Endothelial cell of umbilical vein (primary cell): ENCODE data around the gene CFLAR. TPM values are rescaled to one million over a fixed set of nuclear protein-coding genes. Genes with fewer than 3 reads are reported as not detected.

Source experiments
- BruUV-seq: library from RNA; stranded (reverse); fragments of 400-500 nt; replicated peaks from 2 replicates; lab custom pipeline; 2021; lab: Mats Ljungman, UMichigan
- CTCF ChIA-PET: fragments of 300-600, 350-600 bp; sonication (Branson Sonifier 250); formaldehyde crosslinking; loops from one replicate; lab custom pipeline; 2021; ENCODE audit warnings: antibody characterized with exemption, inconsistent platforms; lab: Charles Lee
- POLR2A ChIA-PET: fragments of 300-600, 350-600 bp; sonication (Branson Sonifier 250); formaldehyde crosslinking; loops from one replicate; lab custom pipeline; 2021; ENCODE audit warnings: antibody characterized with exemption, inconsistent platforms; lab: Charles Lee
- DNase-seq: peaks from one replicate; pipeline ENCODE4 v3.0.0-alpha.2; 2011; ENCODE audit warnings: low read depth, low spot score
- FAIRE-seq: peaks from 2 replicates; lab custom pipeline; 2011; peaks lifted over from hg19 to GRCh38; lab: Jason Lieb, UNC
- H2AFZ ChIP-seq: 2 replicates; pipeline ENCODE4 v1.6.0; 2012; ENCODE audit warnings: low read depth, low read length, control low read depth, inconsistent platforms
- H3K27ac ChIP-seq: 2 replicates; pipeline ENCODE4 v1.5.1; 2011; ENCODE audit warnings: low read depth, mild to moderate bottlenecking, control low read depth, low read length, moderate library complexity; ENCODE audit not compliant: insufficient read depth
- H3K27me3 ChIP-seq, 2 experiments: 2 replicates each; pipeline versions ENCODE4 v1.6.0 to v1.6.1; 2011; ENCODE audit warnings: low read length in 2 of 2, mixed read lengths in 1 of 2; ENCODE audit not compliant: control insufficient read depth in 2 of 2, insufficient read depth in 2 of 2
- H3K36me3 ChIP-seq, 2 experiments: 2 replicates in 1 of 2; 3 replicates in 1 of 2; pipeline ENCODE4 v1.5.1; 2011; ENCODE audit warnings: low read length in 2 of 2, mild to moderate bottlenecking in 1 of 2, moderate library complexity in 1 of 2; ENCODE audit not compliant: control insufficient read depth in 2 of 2, insufficient read depth in 2 of 2; ENCODE audit errors: extremely low read depth in 1 of 2
- H3K4me1 ChIP-seq: 3 replicates; pipeline ENCODE4 v1.5.1; 2011; ENCODE audit warnings: mild to moderate bottlenecking, low read length; ENCODE audit not compliant: control insufficient read depth, insufficient read depth; ENCODE audit errors: extremely low read depth
- H3K4me2 ChIP-seq: 2 replicates; pipeline ENCODE4 v1.6.1; 2011; ENCODE audit warnings: low read length, control low read depth, mixed read lengths; ENCODE audit not compliant: insufficient read depth
- H3K4me3 ChIP-seq, 3 experiments: fragments of 200-600 bp in 1 of 3; sonication (generic), shearing (Covaris generic) in 1 of 3; replicated peaks in 1 of 3; 2 replicates each; pipeline ENCODE4 v1.5.1; 2011 to 2016; ENCODE audit warnings: control low read depth in 3 of 3, low read length in 3 of 3, mild to moderate bottlenecking in 2 of 3, inconsistent platforms in 1 of 3, low read depth in 1 of 3, moderate library complexity in 1 of 3; ENCODE audit not compliant: insufficient read depth in 1 of 3
- H3K79me2 ChIP-seq: 2 replicates; pipeline ENCODE4 v1.6.0; 2012; ENCODE audit warnings: low read length, inconsistent platforms; ENCODE audit not compliant: control insufficient read depth, insufficient read depth
- H3K9ac ChIP-seq: replicated peaks from 2 replicates; pipeline ENCODE3; 2011; ENCODE audit warnings: low read length, control low read depth; ENCODE audit not compliant: insufficient read depth; ENCODE audit errors: extremely low read depth
- H3K9me1 ChIP-seq: replicated peaks from 3 replicates; pipeline ENCODE4 v1.6.0; 2011; ENCODE audit warnings: mild to moderate bottlenecking, low read length; ENCODE audit not compliant: control insufficient read depth, insufficient read depth; ENCODE audit errors: extremely low read depth
- H3K9me3 ChIP-seq: replicated peaks from 2 replicates; pipeline ENCODE4 v1.5.1; 2012; ENCODE audit warnings: low read length, inconsistent platforms; ENCODE audit not compliant: control insufficient read depth, insufficient read depth
- H4K20me1 ChIP-seq: replicated peaks from 2 replicates; pipeline ENCODE3; 2011; ENCODE audit warnings: mild to moderate bottlenecking, low read length; ENCODE audit not compliant: control insufficient read depth, insufficient read depth; ENCODE audit errors: extremely low read depth
- EZH2 ChIP-seq: IDR thresholded peaks from 2 replicates; pipeline ENCODE4 v1.6.1; 2012; ENCODE audit warnings: borderline replicate concordance, low read depth, mild to moderate bottlenecking, moderate library complexity, low read length, inconsistent platforms; ENCODE audit not compliant: severe bottlenecking
- FOS ChIP-seq: IDR thresholded peaks from 2 replicates; pipeline ENCODE4 v1.6.1; 2011; ENCODE audit warnings: mild to moderate bottlenecking, low read length, moderate library complexity, borderline replicate concordance; ENCODE audit not compliant: insufficient read depth
- GATA2 ChIP-seq: IDR thresholded peaks from 2 replicates; pipeline ENCODE4 v1.7.0; 2011; ENCODE audit warnings: low read depth, mild to moderate bottlenecking, moderate library complexity, mixed read lengths, low read length; ENCODE audit not compliant: insufficient read length, insufficient read depth
- JUN ChIP-seq: IDR thresholded peaks from 2 replicates; pipeline ENCODE4 v1.6.1; 2011; ENCODE audit warnings: borderline replicate concordance, low read depth; ENCODE audit not compliant: insufficient read length, insufficient read depth
- MAX ChIP-seq: IDR thresholded peaks from 2 replicates; pipeline ENCODE4 v1.6.1; 2011; ENCODE audit not compliant: insufficient read depth, insufficient read length
- MYC ChIP-seq: IDR thresholded peaks from one replicate; pipeline ENCODE4 v1.6.1; 2011; ENCODE audit warnings: mild to moderate bottlenecking, low read depth, low read length
- POLR2A ChIP-seq: IDR thresholded peaks from 2 replicates; pipeline ENCODE4 v1.6.1; 2012; ENCODE audit warnings: low read depth, mild to moderate bottlenecking, control low read depth, low read length
- POLR2AphosphoS5 ChIP-seq: IDR thresholded peaks from 2 replicates; pipeline ENCODE4 v1.6.1; 2012; ENCODE audit warnings: low read depth, mild to moderate bottlenecking, control low read depth, low read length, moderate library complexity; ENCODE audit not compliant: insufficient read depth
- dilution Hi-C: fragments of 300-500 bp; cut with MboI; formaldehyde crosslinking; loops from one replicate; pipeline ENCODE4 v1.15.0; 2019; ENCODE audit warnings: low sequenced_read_pairs; ENCODE audit not compliant: extremely low pct_ligation_motif_present
- intact Hi-C: fragments of 100-400 bp; cut with micrococcal nuclease; formaldehyde crosslinking; loops from one replicate; pipeline ENCODE4 v1.10.0; 2022
- polyA plus RNA-seq, 4 experiments: library from polyadenylated mRNA; depleted of rRNA in 3 of 4; stranded (reverse) in 3 of 4; unstranded in 1 of 4; fragments of >200 nt; gene quantifications; 2 replicates each; pipeline versions ENCODE4 v1.2.1 to v1.2.3, GENCODE V29; 2011 to 2012; ENCODE audit warnings: missing spikeins in 1 of 4
- total RNA-seq: library from RNA; stranded (reverse); gene quantifications from 2 replicates; pipeline ENCODE4 v1.2.3, GENCODE V29; 2021
- TF ChIP-seq, protein P1 (sequence below), 2 donors: IDR thresholded peaks; 1 replicate in 1 of 2; 2 replicates in 1 of 2; pipeline ENCODE4 v1.5.1; 2011; ENCODE audit warnings: low read length in 2 of 2, mild to moderate bottlenecking in 2 of 2, moderate library complexity in 2 of 2, control low read depth in 1 of 2, inconsistent platforms in 1 of 2, low read depth in 1 of 2; ENCODE audit not compliant: insufficient read depth in 1 of 2; ENCODE audit errors: extremely low read depth in 1 of 2

Gene CFLAR
- total and polyA plus RNA-seq, 2 donors (not counting 3 experiments of a cell fraction or from before 2014, with no cell fraction given), result 104 to 260 TPM

- Histone ChIP-seq H3K9ac (no peak overlapping the region), H3K79me2 (peaks cover 25% of the 10 kb centered on the region), H3K4me1 (peaks cover 35% of the 10 kb centered on the region), H3K9me3 (no peaks in the 10 kb centered on the region), H3K36me3 (peaks cover 24% of the 10 kb centered on the region in 2 experiments), H3K27ac (no peak overlapping the region), H4K20me1 (no peaks in the 10 kb centered on the region), H3K27me3 (no peaks in the 10 kb centered on the region), H3K4me3 (no peak overlapping the region), H3K9me1 (no peaks in the 10 kb centered on the region), H2AFZ (no peak overlapping the region), H3K4me2 (no peak overlapping the region)
- ChIA-PET POLR2A (interaction anchor here (0.6 kb wide), 1 partner anchor 264 kb away, joined by 3 read pairs; no protein-coding TSS in a partner anchor), CTCF (interaction anchor here (2.0 to 2.4 kb wide), 2 partner anchors 10 to 37 kb away, joined by 6 read pairs; no protein-coding TSS in a partner anchor)
- dilution Hi-C loops (no loop called here), intact Hi-C loops (no loop called here)
- FAIRE-seq (no peak), DNase-seq (no peak)
- no peak for TF ChIP-seq MAX
- no peak for TF ChIP-seq FOS
- TF ChIP-seq, protein P1, sequence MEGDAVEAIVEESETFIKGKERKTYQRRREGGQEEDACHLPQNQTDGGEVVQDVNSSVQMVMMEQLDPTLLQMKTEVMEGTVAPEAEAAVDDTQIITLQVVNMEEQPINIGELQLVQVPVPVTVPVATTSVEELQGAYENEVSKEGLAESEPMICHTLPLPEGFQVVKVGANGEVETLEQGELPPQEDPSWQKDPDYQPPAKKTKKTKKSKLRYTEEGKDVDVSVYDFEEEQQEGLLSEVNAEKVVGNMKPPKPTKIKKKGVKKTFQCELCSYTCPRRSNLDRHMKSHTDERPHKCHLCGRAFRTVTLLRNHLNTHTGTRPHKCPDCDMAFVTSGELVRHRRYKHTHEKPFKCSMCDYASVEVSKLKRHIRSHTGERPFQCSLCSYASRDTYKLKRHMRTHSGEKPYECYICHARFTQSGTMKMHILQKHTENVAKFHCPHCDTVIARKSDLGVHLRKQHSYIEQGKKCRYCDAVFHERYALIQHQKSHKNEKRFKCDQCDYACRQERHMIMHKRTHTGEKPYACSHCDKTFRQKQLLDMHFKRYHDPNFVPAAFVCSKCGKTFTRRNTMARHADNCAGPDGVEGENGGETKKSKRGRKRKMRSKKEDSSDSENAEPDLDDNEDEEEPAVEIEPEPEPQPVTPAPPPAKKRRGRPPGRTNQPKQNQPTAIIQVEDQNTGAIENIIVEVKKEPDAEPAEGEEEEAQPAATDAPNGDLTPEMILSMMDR (IDR thresholded peaks at IDR 0.05; ENCODE audit: extremely low read depth in 1 of 2, insufficient read depth in 1 of 2, low read depth in 1 of 2, low read length in 2 of 2), result no peak
- TF ChIP-seq POLR2A, result no peak
- no peak for TF ChIP-seq JUN
- TF ChIP-seq EZH2, result no peak
- TF ChIP-seq MYC, result no peak
- TF ChIP-seq GATA2, result no peak
- TF ChIP-seq POLR2AphosphoS5, result no peak
- BruUV-seq, result no TSS peak
These were observed 38.8 kb downstream of the CFLAR start for GRCh38 chr2:201154615-201155399.
